Measurements from ENCODE around the gene SRMS.

Gene SRMS

GRCh38 chr20:63547725-63548480 is at the start of gene SRMS:
TSS of gene SRMS (minus strand) at chr20:63547749. CDS start at chr20:63547463, 286 bp downstream.
- in situ Hi-C loops (cut with MboI; ENCODE audit: low sequenced_read_pairs), result no loop called here

GRCh38 chr20:63596423-63596822 is 48.9 kb upstream of the SRMS start:
- in situ Hi-C loops (cut with MboI; ENCODE audit: low sequenced_read_pairs), result no loop called here

GRCh38 chr20:63595416-63596127 is 48.0 kb upstream of the SRMS start:
- in situ Hi-C loops (cut with MboI; ENCODE audit: low sequenced_read_pairs), result no loop called here

- in situ Hi-C loops (cut with MboI; ENCODE audit: low sequenced_read_pairs), result no loop called here
These were observed 46.6 kb upstream of the SRMS start for GRCh38 chr20:63594043-63594561.

GRCh38 chr20:63592661-63593060 is 45.1 kb upstream of the SRMS start:
- in situ Hi-C loops (cut with MboI; ENCODE audit: low sequenced_read_pairs), result no loop called here

GRCh38 chr20:63591786-63592355 is 44.3 kb upstream of the SRMS start:
- in situ Hi-C loops (cut with MboI; ENCODE audit: low sequenced_read_pairs), result no loop called here

GRCh38 chr20:63591147-63591533 is 43.6 kb upstream of the SRMS start:
- in situ Hi-C loops (cut with MboI; ENCODE audit: low sequenced_read_pairs), result no loop called here

- in situ Hi-C loops (cut with MboI; ENCODE audit: low sequenced_read_pairs), result no loop called here
These were observed 42.9 kb upstream of the SRMS start for GRCh38 chr20:63590218-63591146.

GRCh38 chr20:63589261-63590217 is 42.0 kb upstream of the SRMS start:
- in situ Hi-C loops (cut with MboI; ENCODE audit: low sequenced_read_pairs), result no loop called here

GRCh38 chr20:63588641-63589041 is 41.1 kb upstream of the SRMS start:
- in situ Hi-C loops (cut with MboI; ENCODE audit: low sequenced_read_pairs), result no loop called here

GRCh38 chr20:63587776-63588591 is 40.4 kb upstream of the SRMS start:
- in situ Hi-C loops (cut with MboI; ENCODE audit: low sequenced_read_pairs), result no loop called here

- in situ Hi-C loops (cut with MboI; ENCODE audit: low sequenced_read_pairs), result no loop called here
These were observed 39.7 kb upstream of the SRMS start for GRCh38 chr20:63587256-63587655.

- in situ Hi-C loops (cut with MboI; ENCODE audit: low sequenced_read_pairs), result no loop called here
These were observed 39.2 kb upstream of the SRMS start for GRCh38 chr20:63586797-63587196.

- in situ Hi-C loops (cut with MboI; ENCODE audit: low sequenced_read_pairs), result no loop called here
These were observed 38.3 kb upstream of the SRMS start for GRCh38 chr20:63585616-63586565.

- in situ Hi-C loops (cut with MboI; ENCODE audit: low sequenced_read_pairs), result no loop called here
These were observed 35.0 kb upstream of the SRMS start for GRCh38 chr20:63582382-63583063.

- in situ Hi-C loops (cut with MboI; ENCODE audit: low sequenced_read_pairs), result no loop called here
These were observed 33.4 kb upstream of the SRMS start for GRCh38 chr20:63580796-63581461.
